Measurements from ENCODE around the gene SH3PXD2A. TPM values are rescaled to one million over a fixed set of nuclear protein-coding genes. Genes with fewer than 3 reads are reported as not detected.

Gene SH3PXD2A
- total and polyA plus RNA-seq, 2 of the 4 experiments (the other 2 are of a cell fraction): 6.3 to 23.0 TPM

DNA sequence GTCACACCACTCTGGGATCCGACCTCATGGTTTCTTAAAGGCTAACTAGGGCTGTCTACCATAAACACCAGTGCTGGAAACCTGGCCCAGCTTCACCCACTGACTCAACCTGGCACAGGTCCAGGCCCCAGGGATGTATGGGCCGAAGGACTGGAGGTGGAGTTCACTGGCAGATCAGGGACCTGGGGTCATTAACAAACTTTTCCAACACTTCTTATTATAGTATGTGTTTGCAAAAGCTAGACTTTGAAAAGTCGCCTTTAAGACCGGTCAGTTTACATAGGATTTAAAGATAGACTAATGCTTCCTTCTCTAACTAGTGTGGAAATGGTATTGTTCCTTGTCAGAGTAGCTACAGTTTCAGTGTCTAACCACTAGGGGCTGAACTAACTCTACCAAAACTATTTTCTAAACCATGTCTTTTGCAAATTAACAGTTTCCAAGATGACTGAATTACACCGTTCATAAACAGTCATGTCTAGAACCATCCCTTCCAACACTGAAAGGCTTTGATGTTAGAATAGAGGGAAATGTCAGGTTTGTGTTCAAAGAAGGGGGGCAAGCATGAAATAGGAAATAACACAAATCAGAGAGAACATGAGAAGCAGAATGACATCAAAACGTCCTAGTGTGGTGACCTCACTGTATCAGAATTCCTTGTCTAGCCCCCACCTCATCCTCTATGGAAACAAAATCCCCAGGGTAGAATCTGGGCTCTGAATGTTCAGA lies 32.9 kb upstream of the SH3PXD2A start (continued):
- no peak for TF ChIP-seq POLR2A (IDR thresholded peaks at IDR 0.05; ENCODE audit: low read depth, low read length)
- 0 out of 2 replicates have a peak, but pooled peaks have one; percentile 32 for TF ChIP-seq FOS (IDR thresholded peaks at IDR 0.05; ENCODE audit: low read depth, low read length)
- TF ChIP-seq CEBPB (IDR thresholded peaks at IDR 0.05; ENCODE audit: low read depth, low read length): no peak

DNA sequence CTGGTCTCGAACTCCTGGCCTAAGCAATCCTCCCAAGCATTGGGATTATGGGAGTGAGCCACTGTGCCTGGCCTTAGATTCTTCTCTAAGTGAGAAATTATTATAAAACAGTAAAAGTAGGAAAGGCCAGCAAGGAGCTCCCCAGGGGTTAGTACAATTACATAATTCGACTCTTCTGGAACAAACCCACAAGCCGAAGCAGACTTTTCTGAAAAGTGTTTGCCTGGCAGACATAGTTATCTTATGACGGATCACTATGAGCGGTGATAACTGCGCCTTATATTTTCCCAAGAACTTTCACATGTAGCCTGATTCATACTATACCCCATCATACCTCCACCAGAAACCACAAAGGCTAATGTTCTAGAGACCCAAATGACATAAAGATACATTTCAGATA lies 30.2 kb upstream of the SH3PXD2A start:
- H2AK9ac ChIP-seq (replicated peaks; ENCODE audit: low read depth, low read length, poor library complexity): no peak overlapping the region
- peaks cover 13% of the 10 kb centered on the region for H3K36me3 ChIP-seq (ENCODE audit: control insufficient read depth, insufficient read depth, low read length)
- CTCF ChIA-PET: interaction anchor here (1.3 to 2.1 kb wide), 2 partner anchors 173 to 189 kb away, joined by 4 to 8 read pairs; no protein-coding TSS in a partner anchor
- H3K14ac ChIP-seq (replicated peaks; ENCODE audit: low read depth, low read length): no peak overlapping the region
- H2BK5ac ChIP-seq (ENCODE audit: low read depth, low read length, poor library complexity, severe bottlenecking): no peak overlapping the region
- DNase-seq (peak; percentile 49), ATAC-seq (ENCODE audit: low read depth) (no peak)
- H2BK120ac ChIP-seq (ENCODE audit: low read depth, low read length): no peak overlapping the region
- no peak overlapping the region for H3K9ac ChIP-seq (ENCODE audit: low read depth, low read length)
- H2AFZ ChIP-seq (replicated peaks; ENCODE audit: low read length, poor library complexity): no peak overlapping the region
- H2AK5ac ChIP-seq (ENCODE audit: low read depth, low read length): no peak overlapping the region
- in situ Hi-C loops (cut with MboI; ENCODE audit: low sequenced_read_pairs) (loop anchor here (5.0 kb wide), 2 partner anchors 237 to 322 kb away; partner anchors contain the start of gene SFR1), dilution Hi-C loops (cut with HindIII; ENCODE audit: low sequenced_read_pairs, unreplicated experiment) (no loop called here), intact Hi-C loops (cut with micrococcal nuclease) (loop anchor here (5.0 kb wide), 5 partner anchors 142 to 467 kb away; partner anchors contain the start of genes CFAP58, GSTO1 and ITPRIP)
- no peak overlapping the region for H4K8ac ChIP-seq (ENCODE audit: low read depth in 2 of 2, low read length in 2 of 2)
- WGBS, 2 experiments (ENCODE audit: extremely low coverage in 2 of 2, insufficient read length in 1 of 2): no CpG with 5 or more reads among the region's 6 CpGs
- no peak overlapping the region for H4K91ac ChIP-seq (ENCODE audit: insufficient read depth, low read depth, low read length)
- TF ChIP-seq CEBPB (IDR thresholded peaks at IDR 0.05; ENCODE audit: low read depth, low read length) (no peak), MXI1 (IDR thresholded peaks at IDR 0.05; ENCODE audit: borderline replicate concordance, low read depth, low read length) (no peak), MAFK (IDR thresholded peaks at IDR 0.05; ENCODE audit: low read depth, low read length) (no peak), BHLHE40 (IDR thresholded peaks at IDR 0.05; ENCODE audit: low read depth, low read length) (no peak), RAD21 (IDR thresholded peaks at IDR 0.05; ENCODE audit: low read length) (no peak)
- TF ChIP-seq, protein P1, sequence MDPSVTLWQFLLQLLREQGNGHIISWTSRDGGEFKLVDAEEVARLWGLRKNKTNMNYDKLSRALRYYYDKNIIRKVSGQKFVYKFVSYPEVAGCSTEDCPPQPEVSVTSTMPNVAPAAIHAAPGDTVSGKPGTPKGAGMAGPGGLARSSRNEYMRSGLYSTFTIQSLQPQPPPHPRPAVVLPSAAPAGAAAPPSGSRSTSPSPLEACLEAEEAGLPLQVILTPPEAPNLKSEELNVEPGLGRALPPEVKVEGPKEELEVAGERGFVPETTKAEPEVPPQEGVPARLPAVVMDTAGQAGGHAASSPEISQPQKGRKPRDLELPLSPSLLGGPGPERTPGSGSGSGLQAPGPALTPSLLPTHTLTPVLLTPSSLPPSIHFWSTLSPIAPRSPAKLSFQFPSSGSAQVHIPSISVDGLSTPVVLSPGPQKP (IDR thresholded peaks at IDR 0.05; ENCODE audit: borderline replicate concordance, low read depth, low read length): no peak
- TF ChIP-seq, protein P2, sequence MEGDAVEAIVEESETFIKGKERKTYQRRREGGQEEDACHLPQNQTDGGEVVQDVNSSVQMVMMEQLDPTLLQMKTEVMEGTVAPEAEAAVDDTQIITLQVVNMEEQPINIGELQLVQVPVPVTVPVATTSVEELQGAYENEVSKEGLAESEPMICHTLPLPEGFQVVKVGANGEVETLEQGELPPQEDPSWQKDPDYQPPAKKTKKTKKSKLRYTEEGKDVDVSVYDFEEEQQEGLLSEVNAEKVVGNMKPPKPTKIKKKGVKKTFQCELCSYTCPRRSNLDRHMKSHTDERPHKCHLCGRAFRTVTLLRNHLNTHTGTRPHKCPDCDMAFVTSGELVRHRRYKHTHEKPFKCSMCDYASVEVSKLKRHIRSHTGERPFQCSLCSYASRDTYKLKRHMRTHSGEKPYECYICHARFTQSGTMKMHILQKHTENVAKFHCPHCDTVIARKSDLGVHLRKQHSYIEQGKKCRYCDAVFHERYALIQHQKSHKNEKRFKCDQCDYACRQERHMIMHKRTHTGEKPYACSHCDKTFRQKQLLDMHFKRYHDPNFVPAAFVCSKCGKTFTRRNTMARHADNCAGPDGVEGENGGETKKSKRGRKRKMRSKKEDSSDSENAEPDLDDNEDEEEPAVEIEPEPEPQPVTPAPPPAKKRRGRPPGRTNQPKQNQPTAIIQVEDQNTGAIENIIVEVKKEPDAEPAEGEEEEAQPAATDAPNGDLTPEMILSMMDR (conservative IDR thresholded peaks at IDR 0.05; ENCODE audit: low read depth, low read length): no peak
- H2BK15ac ChIP-seq (ENCODE audit: low read depth, low read length): no peak overlapping the region
- no peak overlapping the region for H2BK20ac ChIP-seq (ENCODE audit: low read depth, low read length)
- H3K4me1 ChIP-seq (ENCODE audit: control insufficient read depth, insufficient read depth, low read length): peaks cover 12% of the 10 kb centered on the region; the same call in 1 of the 2 replicates
- no peak overlapping the region for H3K4me3 ChIP-seq (ENCODE audit: insufficient read depth, low read depth, low read length)
- H3K23ac ChIP-seq (ENCODE audit: low read depth, low read length): no peak overlapping the region
- POLR2A ChIA-PET (ENCODE audit: unreplicated experiment): no interaction called here
- H4K5ac ChIP-seq (ENCODE audit: low read depth, low read length): no peak overlapping the region
- H3K4ac ChIP-seq (ENCODE audit: low read depth, low read length): no peak overlapping the region
- H3K79me1 ChIP-seq (ENCODE audit: low read depth in 1 of 2, low read length in 2 of 2): no peaks in the 10 kb centered on the region
- no peaks in the 10 kb centered on the region for H3K9me3 ChIP-seq (ENCODE audit: control insufficient read depth, insufficient read depth, low read length)
- peaks cover 9% of the 10 kb centered on the region for H4K20me1 ChIP-seq (ENCODE audit: insufficient read depth, low read length)
- no peak overlapping the region for H3K56ac ChIP-seq (ENCODE audit: extremely low read depth, insufficient read depth, low read length)
- no peak overlapping the region for H3K4me2 ChIP-seq (ENCODE audit: low read depth, low read length)
- no TSS peak for BruUV-seq (replicated peaks)
- no peak overlapping the region for H3K27ac ChIP-seq (ENCODE audit: insufficient read depth, low read length)
- no peaks in the 10 kb centered on the region for H3K9me1 ChIP-seq (ENCODE audit: insufficient read depth, low read length)
- no peak overlapping the region for H3K18ac ChIP-seq (ENCODE audit: low read depth, low read length)
- H3K27me3 ChIP-seq (ENCODE audit: control insufficient read depth, insufficient read depth, low read length): no peaks in the 10 kb centered on the region
